Loucy (cell line): ENCODE results near the gene USP9Y.

Source experiments
- H2AFZ ChIP-seq: fragments of 200-600 bp; sonication (generic); 2 replicates; pipeline ENCODE4 v1.6.0; 2016; ENCODE audit warnings: antibody characterized with exemption, mild to moderate bottlenecking, low read length, moderate library complexity
- H3F3A ChIP-seq: fragments of 200-600 bp; 2 replicates; pipeline ENCODE4 v1.6.0; 2016; ENCODE audit warnings: antibody characterized with exemption, low read depth, mild to moderate bottlenecking
- H3K27me3 ChIP-seq: fragments of 200-600 bp; sonication (generic); 2 replicates; pipeline ENCODE4 v1.6.1; 2014; ENCODE audit warnings: low read length, mild to moderate bottlenecking; ENCODE audit not compliant: insufficient read depth, poor library complexity, severe bottlenecking
- H3K36me3 ChIP-seq: fragments of 200-600 bp; sonication (generic); 2 replicates; pipeline ENCODE4 v1.6.1; 2016; ENCODE audit warnings: low read length; ENCODE audit not compliant: insufficient read depth
- H3K4me1 ChIP-seq: fragments of 200-600 bp; sonication (generic); 2 replicates; pipeline ENCODE4 v1.5.1; 2014; ENCODE audit warnings: low read length, mild to moderate bottlenecking; ENCODE audit not compliant: insufficient read depth, poor library complexity, severe bottlenecking
- H3K4me2 ChIP-seq: fragments of 200-600 bp; sonication (generic); 2 replicates; pipeline ENCODE4 v1.6.0; 2014; ENCODE audit warnings: antibody characterized with exemption, low read length, low read depth, mild to moderate bottlenecking; ENCODE audit not compliant: poor library complexity, severe bottlenecking
- H3K4me3 ChIP-seq: fragments of 200-600 bp; sonication (generic); 2 replicates; pipeline ENCODE4 v1.5.1; 2014; ENCODE audit warnings: low read length, mild to moderate bottlenecking, mixed read lengths; ENCODE audit not compliant: poor library complexity, severe bottlenecking
- H3K79me2 ChIP-seq: fragments of 200-600 bp; sonication (generic); 2 replicates; pipeline ENCODE4 v1.6.1; 2014; ENCODE audit warnings: low read length; ENCODE audit not compliant: insufficient read depth
- H3K9ac ChIP-seq: fragments of 200-600 bp; sonication (generic); 2 replicates; pipeline ENCODE4 v1.6.0; 2014; ENCODE audit warnings: mild to moderate bottlenecking, low read depth, low read length, moderate library complexity; ENCODE audit not compliant: poor library complexity, severe bottlenecking
- H3K9me2 ChIP-seq: fragments of 200-600 bp; sonication (generic); replicated peaks from 2 replicates; pipeline ENCODE4 v1.6.1; 2016; ENCODE audit warnings: low read depth, low read length, mixed read lengths
- H3K9me3 ChIP-seq: fragments of 200-600 bp; sonication (generic); 2 replicates; pipeline ENCODE4 v1.6.1; 2014; ENCODE audit warnings: mild to moderate bottlenecking, antibody characterized with exemption, low read length, low read depth; ENCODE audit not compliant: insufficient read depth
- H4K20me1 ChIP-seq: fragments of 200-600 bp; sonication (generic); 2 replicates; pipeline ENCODE4 v1.6.0; 2014; ENCODE audit warnings: antibody characterized with exemption, low read length, mild to moderate bottlenecking; ENCODE audit not compliant: insufficient read depth, poor library complexity, severe bottlenecking
- CTCF ChIP-seq: fragments of 200-600 bp; sonication (generic); conservative IDR thresholded peaks from 2 replicates; pipeline ENCODE4 v1.5.1; 2014; ENCODE audit warnings: mild to moderate bottlenecking, antibody characterized with exemption, low read length
- EZH2phosphoT487 ChIP-seq: fragments of 200-600 bp; IDR thresholded peaks from 2 replicates; pipeline ENCODE4 v1.6.1; 2018; ENCODE audit warnings: antibody characterized with exemption, mild to moderate bottlenecking, moderate library complexity, borderline replicate concordance

The USP9Y gene

DNA sequence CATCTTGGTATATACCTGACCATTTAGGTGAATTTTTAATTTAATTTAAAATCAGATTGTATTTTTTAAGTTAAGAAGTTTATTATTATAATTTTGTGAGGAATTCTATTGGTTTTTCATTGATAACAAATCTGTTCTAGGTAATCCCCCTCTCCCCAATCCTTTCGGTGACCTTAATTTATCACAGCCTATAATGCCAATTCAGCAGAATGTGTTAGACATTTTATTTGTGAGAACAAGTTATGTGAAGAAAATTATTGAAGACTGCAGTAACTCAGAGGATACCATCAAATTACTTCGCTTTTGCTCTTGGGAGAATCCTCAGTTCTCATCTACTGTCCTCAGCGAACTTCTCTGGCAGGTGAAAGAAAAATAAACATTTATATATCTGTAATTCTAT, 145.8 kb downstream of the USP9Y start:
- Histone ChIP-seq H3K9me3 (no peaks in the 10 kb centered on the region), H3K36me3 (no peaks in the 10 kb centered on the region), H3K9me2 (no peaks in the 10 kb centered on the region), H3K27me3 (no peaks in the 10 kb centered on the region), H3K4me3 (no peak overlapping the region), H3K79me2 (no peaks in the 10 kb centered on the region), H3K4me2 (no peak overlapping the region), H4K20me1 (no peaks in the 10 kb centered on the region), H3F3A (no peaks in the 10 kb centered on the region), H3K9ac (no peak overlapping the region), H2AFZ (no peak overlapping the region), H3K4me1 (no peaks in the 10 kb centered on the region)
- no peak for TF ChIP-seq CTCF
- TF ChIP-seq EZH2phosphoT487 = no peak

DNA sequence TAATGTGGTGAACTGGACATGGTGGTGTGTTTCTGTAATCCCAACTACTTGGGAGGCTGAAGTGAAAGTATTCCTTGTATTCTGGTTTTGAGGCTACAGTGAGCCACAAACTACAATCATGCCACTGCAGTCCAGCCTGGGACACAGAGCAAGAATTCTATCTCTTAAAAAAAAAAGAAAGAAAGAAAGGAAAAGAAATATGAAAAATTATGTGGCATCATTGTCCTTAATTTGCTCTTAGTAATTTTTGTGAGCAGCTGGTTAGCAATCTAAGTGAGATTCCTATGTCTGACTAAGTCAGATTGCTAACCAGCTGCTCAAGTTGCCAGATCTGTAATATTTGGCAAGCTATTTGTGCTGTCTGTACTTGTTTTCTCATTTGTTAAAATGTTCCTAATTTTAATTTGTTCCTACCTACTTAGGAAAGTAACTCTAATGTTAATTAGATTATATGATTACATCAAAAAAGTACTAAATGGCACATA, 154.8 kb downstream of the USP9Y start:
- Histone ChIP-seq H3K9me3 (no peaks in the 10 kb centered on the region), H3F3A (no peaks in the 10 kb centered on the region), H3K4me2 (no peak overlapping the region), H3K9ac (no peak overlapping the region), H4K20me1 (no peaks in the 10 kb centered on the region), H3K4me3 (no peak overlapping the region), H3K4me1 (no peaks in the 10 kb centered on the region), H3K79me2 (no peaks in the 10 kb centered on the region), H3K9me2 (no peaks in the 10 kb centered on the region), H3K36me3 (no peaks in the 10 kb centered on the region), H3K27me3 (no peaks in the 10 kb centered on the region), H2AFZ (no peak overlapping the region)
- TF ChIP-seq EZH2phosphoT487 = no peak
- TF ChIP-seq CTCF = no peak

DNA sequence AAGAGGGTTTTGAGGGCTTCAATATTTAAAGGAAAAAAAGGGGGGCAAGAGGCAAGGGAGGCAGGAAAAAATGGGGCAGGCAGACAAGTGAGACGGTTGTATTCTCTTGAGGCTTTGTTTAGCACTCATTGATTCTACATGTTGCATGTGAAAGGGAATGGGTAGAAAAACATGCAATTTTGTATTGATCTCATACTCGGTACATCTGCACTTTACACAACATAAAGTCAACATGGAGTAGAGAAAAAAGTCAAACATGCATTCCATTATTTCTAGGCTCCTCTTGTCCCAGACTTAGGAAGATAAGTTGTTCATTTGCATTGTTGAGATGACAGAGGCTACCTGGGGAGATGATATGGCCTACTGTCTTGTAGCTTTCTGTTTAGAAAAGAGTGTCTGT, 166.9 kb downstream of the USP9Y start:
- Histone ChIP-seq H4K20me1 (no peaks in the 10 kb centered on the region), H2AFZ (no peak overlapping the region), H3K9me3 (no peaks in the 10 kb centered on the region), H3K27me3 (no peaks in the 10 kb centered on the region), H3K36me3 (no peaks in the 10 kb centered on the region), H3K4me1 (no peaks in the 10 kb centered on the region), H3K4me2 (no peak overlapping the region), H3F3A (no peaks in the 10 kb centered on the region), H3K9me2 (no peaks in the 10 kb centered on the region), H3K4me3 (no peak overlapping the region), H3K79me2 (no peaks in the 10 kb centered on the region), H3K9ac (no peak overlapping the region)
- no peak for TF ChIP-seq CTCF
- TF ChIP-seq EZH2phosphoT487 = no peak
